WTC11 (cell line): ENCODE measurements around the gene CCT3.

Source experiments
- CTCF ChIP-seq: fragments of 200-600 bp; IDR thresholded peaks from 2 replicates; pipeline ENCODE4 v1.8.0; 2022; ENCODE audit warnings: antibody characterized with exemption
- FOXP1 ChIP-seq: sonication (generic); formaldehyde crosslinking; IDR thresholded peaks from 2 replicates; pipeline ENCODE4 v1.8.0; 2022; ENCODE audit warnings: missing genetic modification reagents, mild to moderate bottlenecking, moderate library complexity, borderline replicate concordance
- JUN ChIP-seq: sonication (generic); formaldehyde crosslinking; IDR thresholded peaks from 2 replicates; pipeline ENCODE4 v1.8.0; 2023; ENCODE audit warnings: mild to moderate bottlenecking, missing genetic modification reagents
- TF ChIP-seq, protein P1 (sequence below): sonication (generic); formaldehyde crosslinking; IDR thresholded peaks from 2 replicates; pipeline ENCODE4 v1.8.1; 2022; ENCODE audit warnings: low read depth, missing genetic modification reagents, borderline replicate concordance

DNA sequence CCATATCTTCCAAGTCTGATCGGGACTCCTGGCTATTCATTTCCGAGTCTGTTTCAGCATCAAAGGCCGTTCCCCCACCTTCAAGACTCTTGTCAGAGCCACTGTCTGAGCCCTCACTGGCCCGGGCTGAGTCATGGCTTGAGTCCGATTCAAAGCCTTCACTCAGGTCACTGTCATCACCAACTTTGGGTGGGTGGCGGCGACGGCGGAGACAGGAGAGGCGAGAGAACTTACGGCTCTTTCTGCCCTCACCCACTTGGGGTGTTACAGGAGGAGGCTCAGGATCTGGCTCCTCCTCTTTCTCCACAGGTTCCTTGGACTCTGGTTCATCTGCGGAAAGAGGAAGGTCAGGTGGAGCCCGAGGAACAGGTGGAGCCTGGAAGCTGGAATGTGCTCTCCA lies 72.0 kb downstream of the CCT3 start:
- TF ChIP-seq CTCF (no peak), JUN (no peak), FOXP1 (CRISPR knock-in tag) (no peak)
- TF ChIP-seq, protein P1, sequence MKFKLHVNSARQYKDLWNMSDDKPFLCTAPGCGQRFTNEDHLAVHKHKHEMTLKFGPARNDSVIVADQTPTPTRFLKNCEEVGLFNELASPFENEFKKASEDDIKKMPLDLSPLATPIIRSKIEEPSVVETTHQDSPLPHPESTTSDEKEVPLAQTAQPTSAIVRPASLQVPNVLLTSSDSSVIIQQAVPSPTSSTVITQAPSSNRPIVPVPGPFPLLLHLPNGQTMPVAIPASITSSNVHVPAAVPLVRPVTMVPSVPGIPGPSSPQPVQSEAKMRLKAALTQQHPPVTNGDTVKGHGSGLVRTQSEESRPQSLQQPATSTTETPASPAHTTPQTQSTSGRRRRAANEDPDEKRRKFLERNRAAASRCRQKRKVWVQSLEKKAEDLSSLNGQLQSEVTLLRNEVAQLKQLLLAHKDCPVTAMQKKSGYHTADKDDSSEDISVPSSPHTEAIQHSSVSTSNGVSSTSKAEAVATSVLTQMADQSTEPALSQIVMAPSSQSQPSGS (CRISPR knock-in tag) = no peak
